Activated CD4-positive, alpha-beta T cell treated with anti-CD3 and anti-CD28 coated beads, Interleukin-2, amount 50 U/mL, for 48 hours (primary cell): Measurements from ENCODE around the gene TTLL3.
A peak's percentile ranks its signal among the peaks of the same experiment; 100 is the strongest.

Experiments used
- DNase-seq, 2 experiments: peaks; one replicate each; pipeline ENCODE4 v3.0.0-alpha.2; 2020

The TTLL3 gene

GRCh38 chr3:9808345-9809037, 1.6 kb upstream of the TTLL3 start:
- peak; percentile 43 to 57 for DNase-seq

- peak in 1 of 2 experiments; percentile 35 for DNase-seq
These were observed 835 bp upstream of the TTLL3 start for GRCh38 chr3:9809239-9809614.

- DNase-seq, result no peak
These were observed 340 bp downstream of the TTLL3 start for GRCh38 chr3:9810433-9810770.

GRCh38 chr3:9810846-9811245, 784 bp downstream of the TTLL3 start:
- no peak for DNase-seq

- no peak for DNase-seq
These were observed 2.9 kb downstream of the TTLL3 start for GRCh38 chr3:9812870-9813483.

- DNase-seq, result no peak
These were observed 5.9 kb downstream of the TTLL3 start for GRCh38 chr3:9815986-9816385.

GRCh38 chr3:9817436-9817835, 7.4 kb downstream of the TTLL3 start:
- DNase-seq, result no peak

GRCh38 chr3:9818666-9819335, 8.7 kb downstream of the TTLL3 start:
- DNase-seq, result no peak

- no peak for DNase-seq
These were observed 10.5 kb downstream of the TTLL3 start for GRCh38 chr3:9820543-9820942.

- DNase-seq, result no peak
These were observed 10.9 kb downstream of the TTLL3 start for GRCh38 chr3:9820946-9821345.

- DNase-seq, result no peak
These were observed 15.5 kb downstream of the TTLL3 start for GRCh38 chr3:9825451-9826040.

GRCh38 chr3:9826815-9827573, 16.9 kb downstream of the TTLL3 start:
- DNase-seq, result peak in 1 of 2 experiments; percentile 22

GRCh38 chr3:9828801-9829755, 19.0 kb downstream of the TTLL3 start:
- DNase-seq, result no peak

GRCh38 chr3:9831253-9831652, 21.2 kb downstream of the TTLL3 start:
- DNase-seq, result no peak

- DNase-seq, result no peak
These were observed 23.0 kb downstream of the TTLL3 start for GRCh38 chr3:9833078-9833477.

GRCh38 chr3:9834520-9835380, 24.7 kb downstream of the TTLL3 start:
- no peak for DNase-seq

- no peak for DNase-seq
These were observed 27.9 kb downstream of the TTLL3 start for GRCh38 chr3:9837701-9838582.

GRCh38 chr3:9838856-9839255, 28.8 kb downstream of the TTLL3 start:
- no peak for DNase-seq

GRCh38 chr3:9841015-9841414, 31.0 kb downstream of the TTLL3 start:
- no peak for DNase-seq
